B cell (primary cell): ENCODE data around the gene BMPR1A. TPM values are rescaled to one million over a fixed set of nuclear protein-coding genes. Genes with fewer than 3 reads are reported as not detected.

Source experiments
- ATAC-seq: fragments of 200-7000 bp; cut with Tn5 transposase; one replicate; pipeline ENCODE4 v1.10.0; 2021; ENCODE audit warnings: low read depth, mild to moderate bottlenecking, moderate number of reproducible peaks, moderate library complexity
- CTCF ChIA-PET: fragments of 350-600 bp; sonication (Branson Sonifier 250); formaldehyde crosslinking; loops from one replicate; lab custom pipeline; 2021; ENCODE audit warnings: antibody characterized with exemption, inconsistent platforms; lab: Charles Lee
- POLR2A ChIA-PET: fragments of 350-600 bp; sonication (Branson Sonifier 250); formaldehyde crosslinking; loops from one replicate; lab custom pipeline; 2021; ENCODE audit warnings: antibody characterized with exemption; lab: Charles Lee
- DNase-seq: peaks from one replicate; pipeline ENCODE4 v3.0.0; 2013
- H2AFZ ChIP-seq: 2 replicates; pipeline ENCODE4 v1.6.1; 2012; ENCODE audit warnings: mild to moderate bottlenecking, low read depth, low read length; ENCODE audit not compliant: insufficient read depth, poor library complexity, severe bottlenecking
- H3K27ac ChIP-seq, 2 donors: 1 replicate in 1 of 2; 2 replicates in 1 of 2; pipeline ENCODE4 v1.5.1; 2012 to 2013; ENCODE audit warnings: low read length in 2 of 2, mild to moderate bottlenecking in 2 of 2, moderate library complexity in 1 of 2
- H3K27me3 ChIP-seq, 4 experiments: fragments of 200-600 bp in 1 of 4; sonication (generic) in 1 of 4; replicated peaks in 1 of 4; 1 replicate in 2 of 4; 2 replicates in 2 of 4; pipeline versions ENCODE4 v1.6.1 to v1.7.0; 2013 to 2016; ENCODE audit warnings: low read length in 3 of 4, mild to moderate bottlenecking in 2 of 4, mixed read lengths in 1 of 4, moderate library complexity in 1 of 4; ENCODE audit not compliant: insufficient read depth in 4 of 4, control insufficient read depth in 3 of 4; ENCODE audit errors: control extremely low read depth in 1 of 4
- H3K36me3 ChIP-seq, 2 experiments: replicated peaks in 1 of 2; 1 replicate in 1 of 2; 2 replicates in 1 of 2; pipeline versions ENCODE4 v1.6.1 to v1.7.1; 2013; ENCODE audit warnings: low read length in 1 of 2; ENCODE audit not compliant: insufficient read depth in 2 of 2, control insufficient read depth in 1 of 2; ENCODE audit errors: control extremely low read depth in 1 of 2, extremely low read depth in 1 of 2
- H3K4me1 ChIP-seq, 2 donors: fragments of 200-600 bp in 1 of 2; sonication (generic) in 1 of 2; 1 replicate in 1 of 2; 2 replicates in 1 of 2; pipeline versions ENCODE4 v1.5.1 to v1.6.1; 2013 to 2017; ENCODE audit warnings: low read length in 2 of 2; ENCODE audit not compliant: control insufficient read depth in 2 of 2, insufficient read depth in 2 of 2
- H3K4me2 ChIP-seq: replicated peaks from 2 replicates; pipeline ENCODE3; 2012; ENCODE audit warnings: mild to moderate bottlenecking, low read depth, low read length; ENCODE audit not compliant: poor library complexity, severe bottlenecking
- H3K4me3 ChIP-seq, 5 experiments: fragments of 200-600 bp in 1 of 5; sonication (generic) in 1 of 5; 1 replicate in 3 of 5; 2 replicates in 2 of 5; pipeline versions ENCODE4 v1.5.1 to v1.7.0; 2011 to 2016; ENCODE audit warnings: low read length in 4 of 5, mild to moderate bottlenecking in 4 of 5, low read depth in 2 of 5, control low read depth in 1 of 5, moderate library complexity in 1 of 5; ENCODE audit not compliant: insufficient read depth in 1 of 5; ENCODE audit errors: control extremely low read depth in 1 of 5, extremely low read depth in 1 of 5
- H3K79me2 ChIP-seq: fragments of 200-600 bp; sonication (generic); one replicate; pipeline ENCODE4 v1.6.0; 2016; ENCODE audit warnings: low read length; ENCODE audit not compliant: control insufficient read depth, insufficient read depth
- H3K9ac ChIP-seq: fragments of 200-600 bp; sonication (generic); 2 replicates; pipeline ENCODE4 v1.6.1; 2017; ENCODE audit warnings: mild to moderate bottlenecking, low read length, moderate library complexity
- H3K9me3 ChIP-seq, 3 donors: one replicate each; pipeline versions ENCODE4 v1.6.1 to v1.7.1; 2013; ENCODE audit warnings: low read length in 2 of 3; ENCODE audit not compliant: control insufficient read depth in 2 of 3, insufficient read depth in 1 of 3; ENCODE audit errors: control extremely low read depth in 1 of 3
- H4K20me1 ChIP-seq: 2 replicates; pipeline ENCODE4 v1.6.0; 2012; ENCODE audit warnings: mild to moderate bottlenecking, low read length; ENCODE audit not compliant: insufficient read depth, control insufficient read depth, poor library complexity, severe bottlenecking
- H3K27ac Mint-ChIP-seq: one replicate; pipeline ENCODE4 v1.8.0; 2021; ENCODE audit warnings: mixed read lengths
- H3K27me3 Mint-ChIP-seq: one replicate; pipeline ENCODE4 v1.8.0; 2021; ENCODE audit warnings: mixed read lengths
- H3K4me1 Mint-ChIP-seq: one replicate; pipeline ENCODE4 v1.8.0; 2021; ENCODE audit warnings: mixed read lengths
- H3K4me3 Mint-ChIP-seq: one replicate; pipeline ENCODE4 v1.8.0; 2021; ENCODE audit warnings: mixed read lengths
- H3K9me3 Mint-ChIP-seq: one replicate; pipeline ENCODE4 v1.8.0; 2022; ENCODE audit warnings: mixed read lengths; ENCODE audit not compliant: insufficient read depth
- EZH2 ChIP-seq: IDR thresholded peaks from 2 replicates; pipeline ENCODE4 v1.6.1; 2012; ENCODE audit warnings: borderline replicate concordance, low read depth, mild to moderate bottlenecking, moderate library complexity, low read length; ENCODE audit not compliant: insufficient read depth, poor library complexity, severe bottlenecking
- WGBS: methylation state at CpG from one replicate; pipeline ENCODE4 v1.1.5; 2013; ENCODE audit warnings: missing lambda C conversion rate; ENCODE audit not compliant: insufficient coverage; 5-methylcytosine and 5-hydroxymethylcytosine counted together
- intact Hi-C: fragments of 100-400 bp; cut with micrococcal nuclease; formaldehyde crosslinking; loops from one replicate; pipeline ENCODE4 v1.10.0; 2022
- polyA plus RNA-seq: library from polyadenylated mRNA; depleted of rRNA; stranded (reverse); fragments of >200 nt; gene quantifications from 2 replicates; pipeline ENCODE4 v1.2.3, GENCODE V29; 2012
- total RNA-seq, 2 donors: library from RNA; stranded (reverse); fragments of 120-200 nt in 1 of 2; gene quantifications; 1 replicate in 1 of 2; 2 replicates in 1 of 2; pipeline versions ENCODE4 v1.2.3 to v1.2.4, GENCODE V29; 2013 to 2022
- TF ChIP-seq, protein P1 (sequence below): fragments of 200-600 bp; IDR thresholded peaks from one replicate; pipeline ENCODE4 v1.8.0; 2022; ENCODE audit warnings: antibody characterized with exemption, mild to moderate bottlenecking

Gene BMPR1A
- total and polyA plus RNA-seq, 2 donors (not counting 1 experiment from before 2014, with no cell fraction given), result 1.9 to 15.1 TPM

DNA sequence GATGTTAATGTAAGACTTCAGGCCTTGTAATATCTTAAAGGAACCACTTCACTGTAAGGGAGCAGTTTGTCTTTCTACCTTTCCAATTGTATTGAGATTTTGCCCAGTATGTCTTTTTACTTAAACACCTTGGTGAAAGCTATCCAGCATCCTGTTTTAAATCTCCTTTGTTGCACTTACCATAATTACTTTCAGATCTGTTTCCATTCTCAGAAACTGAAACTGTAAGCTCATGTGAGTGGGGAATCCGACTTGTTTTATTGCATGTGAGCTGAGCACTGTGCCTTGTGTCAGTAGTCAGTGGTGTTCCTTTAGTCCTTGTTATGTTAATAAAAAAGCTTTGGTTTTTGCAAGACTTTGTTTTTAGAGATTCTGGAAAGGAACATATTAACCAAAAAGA, 42.2 kb downstream of the BMPR1A start:
- POLR2A ChIA-PET, result no interaction called here
- ATAC-seq (no peak), DNase-seq (peak; percentile 4)

DNA sequence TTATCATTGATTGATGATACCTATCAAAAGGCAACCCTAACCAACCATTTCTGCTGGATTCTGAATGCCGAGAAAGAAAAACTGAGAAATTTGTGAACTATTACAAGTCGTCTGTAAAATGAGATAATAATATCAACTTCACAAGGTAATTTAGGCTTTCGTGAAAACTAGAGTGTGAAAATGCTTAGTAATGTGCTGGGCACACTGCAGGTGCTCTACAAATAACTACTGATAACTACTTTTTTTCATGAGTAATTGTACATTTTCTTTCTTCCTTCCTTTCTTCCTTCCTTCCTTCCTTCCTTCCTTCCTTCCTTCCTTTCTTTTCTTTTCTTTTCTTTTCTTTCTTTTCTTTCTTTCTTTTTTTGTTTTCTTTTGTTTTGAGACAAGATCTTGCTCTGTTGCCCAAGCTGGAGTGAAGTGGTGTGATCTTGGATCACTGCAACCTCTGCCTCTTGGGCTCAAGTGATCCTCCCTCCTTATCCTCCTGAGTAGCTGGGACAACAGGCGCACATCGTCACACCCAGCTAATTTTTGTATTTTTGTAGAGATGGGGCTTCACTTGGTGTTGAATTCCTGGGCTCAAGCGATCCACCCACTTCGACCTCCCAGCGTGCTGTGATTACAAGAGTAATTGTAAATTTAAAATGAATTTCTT, 42.9 kb downstream of the BMPR1A start:
- CTCF ChIA-PET, result interaction anchor here (1.0 kb wide), 1 partner anchor 87 kb away, joined by 3 read pairs; no protein-coding TSS in a partner anchor
- TF ChIP-seq, protein P1, sequence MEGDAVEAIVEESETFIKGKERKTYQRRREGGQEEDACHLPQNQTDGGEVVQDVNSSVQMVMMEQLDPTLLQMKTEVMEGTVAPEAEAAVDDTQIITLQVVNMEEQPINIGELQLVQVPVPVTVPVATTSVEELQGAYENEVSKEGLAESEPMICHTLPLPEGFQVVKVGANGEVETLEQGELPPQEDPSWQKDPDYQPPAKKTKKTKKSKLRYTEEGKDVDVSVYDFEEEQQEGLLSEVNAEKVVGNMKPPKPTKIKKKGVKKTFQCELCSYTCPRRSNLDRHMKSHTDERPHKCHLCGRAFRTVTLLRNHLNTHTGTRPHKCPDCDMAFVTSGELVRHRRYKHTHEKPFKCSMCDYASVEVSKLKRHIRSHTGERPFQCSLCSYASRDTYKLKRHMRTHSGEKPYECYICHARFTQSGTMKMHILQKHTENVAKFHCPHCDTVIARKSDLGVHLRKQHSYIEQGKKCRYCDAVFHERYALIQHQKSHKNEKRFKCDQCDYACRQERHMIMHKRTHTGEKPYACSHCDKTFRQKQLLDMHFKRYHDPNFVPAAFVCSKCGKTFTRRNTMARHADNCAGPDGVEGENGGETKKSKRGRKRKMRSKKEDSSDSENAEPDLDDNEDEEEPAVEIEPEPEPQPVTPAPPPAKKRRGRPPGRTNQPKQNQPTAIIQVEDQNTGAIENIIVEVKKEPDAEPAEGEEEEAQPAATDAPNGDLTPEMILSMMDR, result no peak
- TF ChIP-seq EZH2, result no peak

More for the DNA sequence above, 42.2 kb downstream of the BMPR1A start:
- H2AFZ ChIP-seq, result no peak overlapping the region
- H3K27ac ChIP-seq, result no peak overlapping the region
- no peak overlapping the region for H3K4me3 ChIP-seq
- no peaks in the 10 kb centered on the region for H3K79me2 ChIP-seq
- H3K4me1 ChIP-seq, result no peaks in the 10 kb centered on the region
- no peaks in the 10 kb centered on the region for H3K9me3 ChIP-seq
- Mint-ChIP-seq H3K9me3 (no peaks in the 10 kb centered on the region), H3K27ac (no peak overlapping the region), H3K27me3 (no peaks in the 10 kb centered on the region), H3K4me1 (peaks cover 9% of the 10 kb centered on the region), H3K4me3 (no peak overlapping the region)
- H3K36me3 ChIP-seq, result no peaks in the 10 kb centered on the region
- intact Hi-C loops, result no loop called here
- 78% methylated on average over 1 of the region's 1 CpG for WGBS
- H4K20me1 ChIP-seq, result no peaks in the 10 kb centered on the region
- H3K27me3 ChIP-seq, result no peaks in the 10 kb centered on the region
- CTCF ChIA-PET, result no interaction called here
- no peak overlapping the region for H3K4me2 ChIP-seq
- TF ChIP-seq, protein P1, result no peak
- no peak for TF ChIP-seq EZH2
- H3K9ac ChIP-seq, result no peak overlapping the region

More for the DNA sequence above, 42.9 kb downstream of the BMPR1A start:
- no peaks in the 10 kb centered on the region for H3K36me3 ChIP-seq
- Mint-ChIP-seq H3K27ac (no peak overlapping the region), H3K4me1 (peaks cover 9% of the 10 kb centered on the region), H3K9me3 (no peaks in the 10 kb centered on the region), H3K27me3 (no peaks in the 10 kb centered on the region), H3K4me3 (no peak overlapping the region)
- no peaks in the 10 kb centered on the region for H3K27me3 ChIP-seq
- no peak for ATAC-seq
- no peak for DNase-seq
- H3K9me3 ChIP-seq, result no peaks in the 10 kb centered on the region
- no peaks in the 10 kb centered on the region for H3K4me1 ChIP-seq
- no peak overlapping the region for H3K4me3 ChIP-seq
- POLR2A ChIA-PET, result no interaction called here
- no peak overlapping the region for H3K9ac ChIP-seq
- no peak overlapping the region for H3K4me2 ChIP-seq
- intact Hi-C loops, result no loop called here
- H4K20me1 ChIP-seq, result no peaks in the 10 kb centered on the region
- no CpG with 5 or more reads among the region's 8 CpGs for WGBS
- no peak overlapping the region for H3K27ac ChIP-seq
- H3K79me2 ChIP-seq, result no peaks in the 10 kb centered on the region
- no peak overlapping the region for H2AFZ ChIP-seq
